ENCODE data around the gene RBM23.
"Not testable (repeated sequence)": the region's sequence is repeated elsewhere in the genome, so short reads cannot be mapped to it uniquely, and the experiment has no call there.

The RBM23 gene

DNA sequence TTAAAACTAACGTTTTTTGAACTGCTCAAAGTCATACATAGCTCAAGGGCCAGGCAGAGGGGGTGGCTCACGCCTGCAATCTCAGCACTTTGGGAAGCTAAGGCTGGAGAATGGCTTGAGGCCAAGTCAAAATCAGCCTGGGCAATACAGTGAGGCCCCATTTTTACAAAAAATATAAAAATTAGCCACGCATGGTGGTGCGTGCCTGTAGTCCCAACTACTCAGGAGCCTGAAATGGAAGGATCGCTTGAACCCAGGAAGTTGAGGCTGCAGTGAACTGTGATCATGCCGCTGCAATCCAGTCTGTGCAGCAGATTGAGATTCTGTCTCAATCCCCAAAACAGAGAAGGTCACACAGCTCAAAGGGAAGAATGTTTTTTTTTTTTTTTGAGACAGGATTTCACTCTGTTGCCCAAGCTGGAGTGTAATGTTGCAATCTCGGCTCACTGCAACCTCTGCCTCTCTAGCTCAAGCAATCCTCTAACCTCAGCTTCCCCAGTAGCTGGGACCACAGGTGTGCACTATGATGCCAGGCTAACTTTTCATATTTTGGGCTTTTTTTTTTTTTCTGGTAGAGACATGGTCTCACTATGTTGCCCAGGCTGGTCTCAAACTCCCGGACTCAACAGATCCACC, 2.9 kb downstream of the RBM23 start:
- DNase-seq: no peak

GRCh38 chr14:22914836-22915235, 4.1 kb downstream of the RBM23 start:
- DNase-seq: not testable (repeated sequence)

GRCh38 chr14:22910916-22911315, 8.0 kb downstream of the RBM23 start:
- no peak for DNase-seq

GRCh38 chr14:22908601-22909000, 10.3 kb downstream of the RBM23 start:
- DNase-seq: no peak

DNA sequence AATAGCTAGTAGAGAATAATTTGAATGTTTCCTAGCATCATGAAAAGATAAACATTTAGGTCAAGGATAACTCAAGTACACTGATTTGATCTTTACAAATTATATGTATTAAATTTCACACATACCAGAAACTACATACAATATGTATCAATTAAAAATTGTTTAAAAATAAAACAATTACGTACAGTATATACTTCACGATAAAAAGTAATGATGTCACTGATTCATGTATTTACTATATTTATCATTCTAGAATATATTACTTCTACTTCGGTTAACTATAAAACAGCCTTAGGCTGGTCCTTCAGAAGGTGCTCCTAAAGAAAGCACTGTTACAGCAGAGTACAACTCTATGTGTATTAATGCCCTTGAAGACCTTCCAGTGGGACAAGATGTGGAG, 11.5 kb downstream of the RBM23 start:
- DNase-seq: no peak

GRCh38 chr14:22906073-22906472, 12.9 kb downstream of the RBM23 start:
- no peak for DNase-seq

- DNase-seq: no peak
Measured at GRCh38 chr14:22905627-22906026, 13.3 kb downstream of the RBM23 start.

DNA sequence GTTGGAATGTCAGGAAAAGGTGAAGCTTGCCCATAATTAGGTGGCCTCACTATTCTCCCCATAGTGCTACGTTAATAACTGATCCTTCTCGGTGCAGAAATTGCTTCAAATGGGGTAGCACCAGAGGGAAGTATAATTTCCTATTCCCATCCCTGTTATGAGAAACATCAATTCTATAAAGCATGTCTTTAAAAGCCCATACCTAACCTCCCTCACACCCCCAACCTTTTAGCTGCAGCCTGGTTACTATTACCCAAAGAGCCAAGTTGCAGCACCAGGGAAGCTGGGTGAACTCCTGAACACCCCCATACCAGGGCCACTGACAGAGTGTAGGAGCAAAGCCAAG, 15.2 kb downstream of the RBM23 start:
- DNase-seq: no peak

- no peak for DNase-seq
Measured at GRCh38 chr14:22901799-22902198, 17.1 kb downstream of the RBM23 start.

DNA sequence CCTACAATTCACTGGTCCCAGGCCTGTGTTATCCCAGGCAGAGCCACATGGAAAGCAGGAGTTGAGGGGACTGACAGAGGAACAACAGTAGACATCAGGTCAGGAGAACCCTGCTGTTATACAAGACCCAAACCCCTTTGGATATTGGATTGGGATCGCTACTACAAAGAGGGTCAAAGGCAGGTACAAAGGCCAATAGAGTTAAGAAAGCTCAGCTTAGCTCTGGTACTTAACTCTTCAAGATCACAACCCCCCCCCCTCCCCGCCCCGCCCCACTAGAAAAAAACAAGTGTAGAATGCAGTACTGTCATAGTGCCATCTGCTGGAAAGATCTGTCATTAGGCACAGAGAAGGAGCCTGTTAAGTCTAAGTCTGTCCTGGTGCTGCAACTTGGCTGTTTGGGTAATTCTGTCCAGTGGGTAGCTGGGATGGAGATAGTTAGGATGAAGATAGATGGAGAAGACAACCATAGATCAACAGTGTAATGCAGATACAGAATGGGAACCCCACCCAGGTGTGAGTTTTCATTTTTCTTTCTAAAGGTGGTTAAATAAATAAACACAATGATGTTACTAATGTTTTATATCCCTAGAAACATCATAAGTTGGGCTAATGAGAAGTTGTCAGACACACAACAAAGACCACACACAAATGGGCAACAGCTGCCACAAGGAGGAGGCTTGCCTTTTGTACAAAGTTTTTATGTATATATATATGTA, 18.7 kb downstream of the RBM23 start:
- no peak for DNase-seq

GRCh38 chr14:22898302-22899090, 20.5 kb downstream of the RBM23 start:
- peak; percentile 48 for DNase-seq

DNA sequence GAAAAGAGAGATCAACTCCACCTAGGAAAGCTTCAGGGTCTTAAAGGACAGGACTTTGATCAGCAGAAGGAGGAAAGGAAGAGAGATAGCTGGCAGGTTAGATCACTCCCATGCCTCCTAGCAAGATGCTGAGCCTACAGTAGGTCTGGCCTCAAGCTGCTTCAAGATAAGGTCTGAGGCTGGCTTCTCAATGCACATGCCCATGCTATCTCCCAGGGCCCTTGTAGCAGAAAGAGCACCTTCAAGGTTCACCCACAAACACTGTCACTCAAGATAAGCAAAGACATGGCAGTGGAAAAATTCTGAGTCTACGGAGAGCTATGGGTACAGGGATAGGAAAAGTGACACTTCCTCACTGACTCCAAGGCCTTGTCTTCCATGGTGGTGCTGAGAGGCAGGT, 21.6 kb downstream of the RBM23 start:
- no peak for DNase-seq

DNA sequence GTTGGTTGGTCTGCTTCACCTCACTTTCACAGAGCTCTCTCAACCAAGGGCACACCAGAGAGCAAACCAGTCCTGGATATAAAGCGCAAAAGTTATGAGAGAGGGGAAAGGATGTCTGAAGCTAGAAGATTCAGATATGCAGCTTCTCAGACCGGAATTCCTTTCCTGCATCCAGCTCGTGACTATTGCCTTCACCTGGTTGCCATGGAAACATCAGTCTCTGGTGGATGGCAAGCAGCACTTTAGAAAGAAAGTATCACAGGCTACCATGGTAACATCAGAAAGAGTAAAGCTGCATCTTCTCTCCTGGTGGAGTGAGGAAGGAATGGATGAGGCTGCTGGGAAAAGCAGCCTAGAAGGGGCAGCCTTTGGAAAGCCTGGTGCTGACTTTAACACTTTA, 22.2 kb downstream of the RBM23 start:
- no peak for DNase-seq

GRCh38 chr14:22896356-22896755, 22.6 kb downstream of the RBM23 start:
- DNase-seq: no peak

DNA sequence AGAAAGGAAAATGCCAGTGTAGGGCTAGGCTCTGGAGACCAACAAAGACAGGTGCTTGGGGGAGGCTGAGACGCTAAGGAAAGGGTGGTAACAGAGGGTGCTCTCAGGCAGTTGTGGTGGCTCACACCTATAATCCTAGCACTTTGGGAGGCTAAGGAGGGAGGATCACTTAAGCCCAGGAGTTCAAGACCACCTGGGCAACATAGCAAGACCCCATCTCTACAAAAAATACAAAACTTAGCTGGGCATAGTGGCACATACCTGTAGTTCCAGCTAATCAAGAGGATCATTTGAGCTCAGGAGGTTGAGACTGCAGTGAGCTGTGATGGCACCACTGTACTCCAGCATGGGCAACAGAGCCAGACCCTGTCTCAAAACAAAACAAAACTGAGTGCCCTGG, 23.5 kb downstream of the RBM23 start:
- no peak for DNase-seq

DNA sequence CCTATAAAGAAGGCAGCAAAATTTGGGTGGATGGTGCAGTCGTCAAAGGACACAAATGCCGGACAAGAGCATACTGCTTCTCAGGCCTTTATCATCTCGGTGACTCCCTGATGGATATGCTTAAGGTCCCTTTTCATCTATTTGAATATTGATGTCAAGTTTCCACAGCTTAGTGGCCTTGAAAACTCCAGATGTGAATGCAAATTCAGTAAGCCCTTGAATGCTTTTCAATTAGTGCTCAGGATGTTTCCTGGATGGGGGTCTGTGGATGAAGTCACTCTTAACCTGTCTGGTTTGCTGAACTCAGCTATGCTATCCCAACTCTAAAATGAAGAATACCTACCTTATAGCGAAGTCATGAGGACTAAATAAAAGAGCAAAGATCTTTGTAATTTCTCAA, 25.2 kb downstream of the RBM23 start:
- DNase-seq: no peak

DNA sequence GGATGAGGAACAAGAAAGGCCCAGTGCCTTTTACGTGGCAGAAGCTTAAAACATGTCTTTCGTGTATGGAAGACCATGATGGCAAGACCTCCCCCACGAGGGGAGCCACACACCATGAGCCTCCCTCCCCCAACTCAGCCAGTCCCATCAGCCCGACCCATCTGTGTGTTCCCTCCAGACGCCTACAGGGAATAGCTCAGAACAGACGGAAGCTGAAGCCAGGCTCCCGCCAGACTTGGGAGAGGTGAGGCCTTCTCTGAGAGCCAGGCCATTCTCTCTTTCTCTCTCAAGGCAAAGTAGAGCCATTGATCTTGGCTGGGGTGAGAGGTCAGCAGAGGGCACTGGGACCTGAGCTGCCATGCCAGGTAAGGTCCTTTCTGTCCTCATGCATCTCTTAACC, 26.5 kb downstream of the RBM23 start:
- no peak for DNase-seq

- no peak for DNase-seq
Measured at GRCh38 chr14:22890416-22890815, 28.5 kb downstream of the RBM23 start.

GRCh38 chr14:22888662-22889061, 30.3 kb downstream of the RBM23 start:
- no peak for DNase-seq

DNA sequence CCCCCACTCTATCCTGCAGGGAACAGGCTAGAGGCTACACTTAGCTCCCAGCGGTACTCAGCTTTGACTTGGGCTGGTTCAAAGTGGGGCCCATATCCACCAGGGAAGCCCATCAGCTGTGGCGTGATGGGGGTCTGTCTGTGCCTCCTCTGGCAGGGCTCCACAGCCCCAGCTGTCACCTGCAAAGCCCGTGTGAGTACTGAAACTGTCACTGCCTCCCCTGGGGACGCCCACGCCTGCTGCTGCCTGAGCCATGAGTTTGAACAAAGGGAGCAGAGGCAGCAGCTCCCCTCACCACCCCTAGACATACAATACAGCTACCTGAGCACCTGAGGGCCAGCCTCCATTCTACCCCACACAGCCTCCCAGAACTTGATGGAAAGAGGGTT, 31.0 kb downstream of the RBM23 start:
- peak; percentile 45 for DNase-seq

- peak; percentile 44 for DNase-seq
Measured at GRCh38 chr14:22887260-22887989, 31.5 kb downstream of the RBM23 start.

DNA sequence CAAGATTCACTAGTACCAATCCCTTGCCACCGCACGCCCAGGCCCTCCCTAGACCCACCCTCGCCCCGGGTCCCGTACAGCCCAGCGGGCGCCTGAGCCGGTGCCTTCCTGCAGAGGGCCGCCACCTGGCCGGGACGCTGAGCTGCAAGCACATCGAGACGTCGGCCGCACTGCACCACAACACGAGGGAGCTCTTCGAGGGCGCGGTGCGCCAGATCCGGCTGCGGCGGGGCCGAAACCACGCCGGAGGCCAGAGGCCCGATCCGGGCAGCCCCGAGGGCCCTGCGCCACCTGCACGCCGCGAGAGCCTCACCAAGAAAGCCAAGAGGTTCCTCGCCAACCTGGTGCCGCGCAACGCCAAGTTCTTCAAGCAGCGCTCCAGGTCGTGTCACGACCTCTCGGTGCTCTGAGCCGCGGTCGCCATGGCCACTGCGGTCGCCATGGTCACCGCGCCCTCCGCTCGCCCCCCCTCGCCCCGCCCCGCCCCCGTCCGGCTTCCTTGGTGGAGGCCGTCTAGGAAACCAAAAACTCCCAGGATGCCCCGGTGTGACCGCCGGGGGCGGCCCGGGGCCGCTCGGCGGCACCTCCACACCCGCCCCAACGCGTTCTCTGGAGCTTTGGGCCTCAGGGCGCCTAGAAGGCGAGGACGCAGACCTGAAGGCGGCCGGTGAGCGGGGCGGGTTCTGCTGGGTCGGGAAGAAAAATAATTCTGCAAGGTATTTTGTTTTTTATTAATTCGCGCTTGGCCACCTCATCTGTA, 32.3 kb downstream of the RBM23 start:
- DNase-seq: peak; percentile 69

DNA sequence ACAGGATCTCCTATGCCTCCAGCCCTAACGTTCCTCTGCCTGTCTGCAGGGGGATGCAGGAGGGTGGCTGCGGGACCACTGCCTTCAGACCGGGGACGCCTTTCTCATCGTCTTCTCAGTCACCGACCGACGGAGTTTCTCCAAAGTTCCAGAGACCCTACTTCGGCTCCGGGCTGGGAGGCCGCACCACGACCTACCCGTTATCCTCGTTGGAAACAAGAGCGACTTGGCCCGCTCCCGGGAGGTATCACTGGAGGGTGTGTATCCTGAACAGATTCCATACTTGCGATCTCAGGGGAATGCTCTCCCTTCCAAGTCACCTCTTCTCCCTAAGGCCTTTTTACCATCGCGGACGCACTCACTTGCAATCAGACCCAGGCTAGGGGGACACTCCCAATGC, 33.0 kb downstream of the RBM23 start:
- no peak for DNase-seq
